Measurements from ENCODE around the gene ATP1A2.
"Not testable (repeated sequence)": the region's sequence is repeated elsewhere in the genome, so short reads cannot be mapped to it uniquely, and the experiment has no call there.

ATP1A2 gene

GRCh38 chr1:160101717-160102522 is 13.6 kb upstream of the ATP1A2 start:
- no peak for DNase-seq

GRCh38 chr1:160103658-160104408 is 11.7 kb upstream of the ATP1A2 start:
- peak; percentile 43 to 65 for DNase-seq

- DNase-seq, result no peak
These were observed 11.1 kb upstream of the ATP1A2 start for GRCh38 chr1:160104486-160104885.

GRCh38 chr1:160105155-160105554 is 10.4 kb upstream of the ATP1A2 start:
- no peak for DNase-seq

GRCh38 chr1:160107512-160107911 is 8.0 kb upstream of the ATP1A2 start:
- DNase-seq, result no peak

GRCh38 chr1:160108888-160109662 is 6.5 kb upstream of the ATP1A2 start:
- peak; percentile 24 to 35 for DNase-seq

- no peak for DNase-seq
These were observed 5.9 kb upstream of the ATP1A2 start for GRCh38 chr1:160109686-160110085.

- not testable (repeated sequence) for DNase-seq
These were observed 4.1 kb upstream of the ATP1A2 start for GRCh38 chr1:160111462-160111861.

- DNase-seq, result no peak
These were observed 3.2 kb upstream of the ATP1A2 start for GRCh38 chr1:160112357-160112756.

GRCh38 chr1:160113407-160113806 is 2.2 kb upstream of the ATP1A2 start:
- DNase-seq, result no peak

- DNase-seq, result no peak
These were observed 1.5 kb upstream of the ATP1A2 start for GRCh38 chr1:160114085-160114484.

GRCh38 chr1:160116283-160117147 is 956 bp downstream of the ATP1A2 start:
- no peak for DNase-seq

- DNase-seq, result no peak
These were observed 1.7 kb downstream of the ATP1A2 start for GRCh38 chr1:160117300-160117699.

- peak; percentile 73 to 84 for DNase-seq
These were observed 2.2 kb downstream of the ATP1A2 start for GRCh38 chr1:160117709-160118183.

- no peak for DNase-seq
These were observed 3.4 kb downstream of the ATP1A2 start for GRCh38 chr1:160118928-160119327.

GRCh38 chr1:160120797-160121196 is 5.2 kb downstream of the ATP1A2 start:
- DNase-seq, result no peak

GRCh38 chr1:160121388-160121787 is 5.8 kb downstream of the ATP1A2 start:
- DNase-seq, result no peak

- no peak for DNase-seq
These were observed 7.5 kb downstream of the ATP1A2 start for GRCh38 chr1:160122978-160123495.

GRCh38 chr1:160123726-160124125 is 8.2 kb downstream of the ATP1A2 start:
- no peak for DNase-seq

- DNase-seq, result no peak
These were observed 9.3 kb downstream of the ATP1A2 start for GRCh38 chr1:160124705-160125478.

- no peak for DNase-seq
These were observed 10.2 kb downstream of the ATP1A2 start for GRCh38 chr1:160125746-160126145.

Measured in hippocampal formation (tissue), 2 donors.